HL-60/S4 treated with phorbol 12-myristate 13-acetate at 8.2 ng/mL for 4 days and 3 days (cell line): ENCODE measurements around the gene CST7.

Source experiments
- in situ Hi-C: fragments of 300-500 bp; cut with MboI; formaldehyde crosslinking; loops from 2 replicates; pipeline ENCODE4 v1.15.0; 2022; ENCODE audit warnings: low sequenced_read_pairs

The CST7 gene

GRCh38 chr20:24948939-24949679, at the start of gene CST7:
TSS of gene CST7 (plus strand) at chr20:24949269. CDS start at chr20:24949506, 237 bp downstream.
- in situ Hi-C loops = no loop called here

- in situ Hi-C loops = loop anchor here (25.0 kb wide), 1 partner anchor 745 kb away; no protein-coding TSS in a partner anchor
These were observed 42.3 kb upstream of the CST7 start for GRCh38 chr20:24906806-24907205.

GRCh38 chr20:24908642-24909041, 40.4 kb upstream of the CST7 start:
- in situ Hi-C loops = loop anchor here (25.0 kb wide), 1 partner anchor 746 kb away; no protein-coding TSS in a partner anchor

GRCh38 chr20:24909086-24909780, 39.8 kb upstream of the CST7 start:
- in situ Hi-C loops = loop anchor here (25.0 kb wide), 1 partner anchor 747 kb away; no protein-coding TSS in a partner anchor

GRCh38 chr20:24909861-24910260, 39.2 kb upstream of the CST7 start:
- in situ Hi-C loops = loop anchor here (10.0 to 25.0 kb wide), 2 partner anchors 125 to 748 kb away; no protein-coding TSS in a partner anchor

GRCh38 chr20:24910461-24910860, 38.6 kb upstream of the CST7 start:
- in situ Hi-C loops = loop anchor here (10.0 to 25.0 kb wide), 2 partner anchors 126 to 748 kb away; no protein-coding TSS in a partner anchor

GRCh38 chr20:24911461-24911860, 37.6 kb upstream of the CST7 start:
- in situ Hi-C loops = loop anchor here (10.0 to 25.0 kb wide), 2 partner anchors 127 to 749 kb away; no protein-coding TSS in a partner anchor

GRCh38 chr20:24912397-24913075, 36.5 kb upstream of the CST7 start:
- in situ Hi-C loops = loop anchor here (10.0 to 25.0 kb wide), 2 partner anchors 128 to 750 kb away; no protein-coding TSS in a partner anchor

- in situ Hi-C loops = loop anchor here (10.0 to 25.0 kb wide), 2 partner anchors 128 to 751 kb away; no protein-coding TSS in a partner anchor
These were observed 35.9 kb upstream of the CST7 start for GRCh38 chr20:24913076-24913628.

- in situ Hi-C loops = loop anchor here (10.0 to 25.0 kb wide), 2 partner anchors 130 to 752 kb away; no protein-coding TSS in a partner anchor
These were observed 34.5 kb upstream of the CST7 start for GRCh38 chr20:24914388-24915241.

GRCh38 chr20:24915440-24915839, 33.6 kb upstream of the CST7 start:
- in situ Hi-C loops = loop anchor here (10.0 to 25.0 kb wide), 2 partner anchors 131 to 753 kb away; no protein-coding TSS in a partner anchor

GRCh38 chr20:24915892-24916291, 33.2 kb upstream of the CST7 start:
- in situ Hi-C loops = loop anchor here (10.0 to 25.0 kb wide), 2 partner anchors 131 to 754 kb away; no protein-coding TSS in a partner anchor

GRCh38 chr20:24916412-24916811, 32.7 kb upstream of the CST7 start:
- in situ Hi-C loops = loop anchor here (10.0 to 25.0 kb wide), 2 partner anchors 132 to 754 kb away; no protein-coding TSS in a partner anchor

- in situ Hi-C loops = loop anchor here (10.0 to 25.0 kb wide), 2 partner anchors 132 to 755 kb away; no protein-coding TSS in a partner anchor
These were observed 32.0 kb upstream of the CST7 start for GRCh38 chr20:24917056-24917455.

- in situ Hi-C loops = loop anchor here (10.0 to 25.0 kb wide), 2 partner anchors 133 to 756 kb away; no protein-coding TSS in a partner anchor
These were observed 31.1 kb upstream of the CST7 start for GRCh38 chr20:24917797-24918578.

- in situ Hi-C loops = loop anchor here (10.0 to 25.0 kb wide), 2 partner anchors 134 to 757 kb away; no protein-coding TSS in a partner anchor
These were observed 30.2 kb upstream of the CST7 start for GRCh38 chr20:24918579-24919566.

- in situ Hi-C loops = loop anchor here (10.0 to 25.0 kb wide), 2 partner anchors 135 to 757 kb away; no protein-coding TSS in a partner anchor
These were observed 29.4 kb upstream of the CST7 start for GRCh38 chr20:24919665-24920064.
